Effector memory CD8-positive, alpha-beta T cell (primary cell): ENCODE data around the gene RBM20.
"Not testable (repeated sequence)": the region's sequence is repeated elsewhere in the genome, so short reads cannot be mapped to it uniquely, and the experiment has no call there.

Source experiments
- ATAC-seq: fragments of 150-1000 bp; cut with Tn5 transposase; replicated peaks from 2 replicates; pipeline ENCODE4 v1.10.0; 2021; ENCODE audit warnings: mild to moderate bottlenecking, moderate library complexity
- DNase-seq, 3 experiments: peaks; one replicate each; pipeline ENCODE4 v3.0.0; 2021
- H3K27ac Mint-ChIP-seq, 2 donors: one replicate each; pipeline ENCODE4 v1.8.0; 2022; ENCODE audit warnings: mild to moderate bottlenecking in 2 of 2, mixed read lengths in 2 of 2, moderate library complexity in 2 of 2
- H3K27me3 Mint-ChIP-seq, 2 donors: one replicate each; pipeline ENCODE4 v1.8.0; 2022; ENCODE audit warnings: mixed read lengths in 2 of 2
- H3K36me3 Mint-ChIP-seq: one replicate; pipeline ENCODE4 v1.8.0; 2022; ENCODE audit warnings: mild to moderate bottlenecking, moderate library complexity, mixed read lengths; ENCODE audit not compliant: insufficient read depth
- H3K4me1 Mint-ChIP-seq, 2 donors: one replicate each; pipeline ENCODE4 v1.8.0; 2022; ENCODE audit warnings: low read depth in 2 of 2, mixed read lengths in 2 of 2
- H3K4me3 Mint-ChIP-seq, 2 donors: one replicate each; pipeline ENCODE4 v1.8.0; 2022; ENCODE audit warnings: mild to moderate bottlenecking in 2 of 2, mixed read lengths in 2 of 2, moderate library complexity in 2 of 2
- H3K9me3 Mint-ChIP-seq, 2 donors: one replicate each; pipeline ENCODE4 v1.8.0; 2022; ENCODE audit warnings: mixed read lengths in 2 of 2

RBM20 gene

DNA sequence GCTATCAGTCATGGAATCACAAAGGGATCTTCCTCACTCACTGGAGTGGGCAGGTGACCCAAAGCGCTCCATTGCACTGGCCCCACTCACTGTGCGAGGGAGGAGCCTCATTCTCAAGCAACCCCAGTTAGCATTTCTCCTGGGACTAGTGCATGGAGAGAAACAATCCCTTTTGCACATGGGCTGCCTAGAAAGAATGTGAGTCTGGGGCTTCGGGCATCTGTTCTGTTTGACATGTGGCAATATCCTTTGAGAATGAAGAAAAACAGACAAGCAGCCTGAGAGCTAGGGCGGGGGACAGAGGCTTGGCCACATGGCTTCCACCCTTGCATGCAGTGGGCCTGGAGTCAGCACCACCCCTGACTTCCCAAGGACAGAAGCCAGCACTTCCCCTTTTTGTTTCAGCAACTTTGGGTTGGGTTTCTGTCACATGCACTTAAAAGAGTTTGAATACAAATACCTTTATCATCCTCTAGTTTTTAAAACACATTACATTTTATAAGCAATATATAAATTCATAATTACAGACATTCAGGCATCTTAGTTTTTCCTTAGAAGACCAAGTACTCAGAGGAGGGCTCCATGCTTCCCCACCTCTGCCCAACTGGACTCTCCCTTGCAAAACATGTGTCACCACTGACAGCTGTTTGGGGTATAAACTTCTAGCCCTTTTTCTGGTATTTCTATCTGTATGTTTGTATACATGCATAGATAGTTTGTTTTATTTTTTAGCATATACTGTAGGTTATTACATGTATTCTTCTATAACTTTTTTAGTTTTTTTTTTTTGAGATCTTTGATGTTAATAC, 73.8 kb downstream of the RBM20 start:
- no peaks in the 10 kb centered on the region for H3K9me3 Mint-ChIP-seq
- no peak for ATAC-seq
- H3K4me3 Mint-ChIP-seq: no peak overlapping the region
- no peaks in the 10 kb centered on the region for H3K4me1 Mint-ChIP-seq
- no peak for DNase-seq
- peaks cover 0 to 19% of the 10 kb centered on the region in 2 donors for H3K27me3 Mint-ChIP-seq
- no peaks in the 10 kb centered on the region for H3K36me3 Mint-ChIP-seq
- H3K27ac Mint-ChIP-seq: no peak overlapping the region

DNA sequence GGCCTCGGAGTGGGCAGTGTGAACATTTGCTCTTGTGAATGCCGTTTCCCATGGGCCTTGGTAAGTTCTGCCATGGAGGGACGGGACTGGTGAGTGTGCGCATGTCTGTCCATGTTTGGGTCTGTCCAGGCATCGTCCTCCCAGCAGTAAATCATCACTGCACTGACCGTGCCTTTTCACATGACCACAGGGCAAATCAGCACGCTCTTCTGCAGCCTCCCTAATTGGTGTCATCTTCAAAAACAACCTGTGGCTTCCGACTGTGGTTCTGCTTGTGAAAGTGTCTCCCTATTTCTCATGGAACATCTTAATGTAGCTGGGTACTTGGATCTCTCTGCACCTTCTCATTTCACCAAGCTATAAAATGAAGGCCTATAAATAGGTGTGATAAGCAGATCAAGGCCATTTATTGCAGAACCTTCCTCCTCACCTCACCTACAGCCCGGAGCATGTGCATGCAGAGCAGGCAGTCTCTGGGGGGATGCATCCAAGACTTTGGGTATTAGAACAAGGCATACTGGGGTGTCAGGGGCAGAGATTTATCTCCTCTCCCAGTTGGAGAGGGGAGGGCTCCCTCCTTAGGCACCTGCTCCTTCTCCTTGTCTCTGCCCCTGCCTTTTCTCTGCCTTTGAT, 77.4 kb downstream of the RBM20 start:
- Mint-ChIP-seq H3K9me3 (no peaks in the 10 kb centered on the region), H3K36me3 (no peaks in the 10 kb centered on the region), H3K27ac (no peak overlapping the region), H3K27me3 (peaks cover 0 to 16% of the 10 kb centered on the region in 2 donors), H3K4me3 (no peak overlapping the region), H3K4me1 (peaks cover 5% of the 10 kb centered on the region in 2 donors)
- ATAC-seq (no peak), DNase-seq (no peak)

DNA sequence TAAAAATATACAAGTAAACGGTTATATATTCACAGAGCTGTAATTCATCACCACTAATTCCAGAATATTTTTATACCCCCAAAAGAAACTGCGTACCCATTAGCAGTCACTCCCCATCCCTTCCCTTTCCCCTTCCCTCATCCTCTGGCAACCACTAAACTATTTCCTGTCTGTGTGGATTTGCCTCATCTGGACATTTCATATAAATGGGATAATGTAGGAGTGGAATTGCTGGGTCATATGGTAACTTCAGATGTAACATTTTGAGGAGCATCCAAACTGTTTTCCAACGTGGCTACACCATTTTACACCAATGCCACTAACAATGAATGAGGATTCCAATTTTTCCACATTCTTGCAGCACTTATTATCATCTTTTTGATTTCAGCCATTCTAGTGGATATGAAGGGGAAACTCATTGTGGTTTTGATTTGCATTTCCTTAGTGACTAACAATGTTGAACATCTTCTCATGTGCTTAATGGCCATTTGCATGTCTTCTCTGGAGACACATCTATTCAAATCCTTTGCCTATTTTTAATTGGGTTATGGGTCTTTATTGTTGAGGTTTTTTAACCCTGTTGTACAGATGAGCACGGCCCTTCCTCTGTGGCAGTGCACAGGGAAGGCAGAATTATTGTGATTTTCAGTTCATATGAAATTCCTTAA, 79.2 kb downstream of the RBM20 start:
- Mint-ChIP-seq H3K27ac (no peak overlapping the region), H3K27me3 (peaks cover 0 to 16% of the 10 kb centered on the region in 2 donors)

DNA sequence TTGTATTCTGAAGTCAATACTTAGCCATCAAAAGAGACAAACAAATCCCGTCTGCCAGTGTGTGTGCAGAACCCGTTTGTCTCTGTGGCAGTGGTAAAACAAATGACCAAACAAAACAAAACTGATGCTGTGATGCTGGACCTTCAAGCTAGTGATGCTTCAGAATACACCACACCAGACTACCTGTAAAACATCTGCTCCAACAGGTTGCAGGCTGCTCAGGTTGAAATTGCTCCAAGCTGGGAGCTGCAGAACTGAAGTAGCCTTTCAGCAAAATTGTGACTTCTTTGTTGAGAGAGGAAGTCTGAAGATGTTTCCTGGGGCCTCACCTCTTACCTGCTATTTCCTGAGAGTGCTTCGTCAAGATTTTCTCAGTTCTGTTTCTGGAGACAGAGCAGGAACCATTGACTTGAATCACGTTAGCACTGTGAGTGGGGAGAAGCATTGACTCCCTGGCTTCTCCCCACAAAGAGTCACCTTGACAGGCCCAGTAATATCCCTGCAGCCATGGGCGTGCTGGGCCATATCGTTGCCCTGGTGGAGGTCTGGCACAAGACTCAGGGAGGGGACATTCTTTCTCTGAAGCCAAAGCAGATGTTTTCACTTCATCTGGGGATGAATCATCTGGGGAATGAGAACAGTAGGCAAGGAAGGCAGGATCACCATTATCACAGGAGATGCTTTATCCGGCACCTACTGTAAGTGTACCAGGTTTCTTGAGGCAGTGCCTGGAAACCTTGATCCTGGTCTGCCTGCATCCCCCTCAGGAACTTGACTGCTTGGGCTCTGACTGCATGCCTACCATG, 80.2 kb downstream of the RBM20 start:
- no peak for ATAC-seq
- H3K9me3 Mint-ChIP-seq: no peaks in the 10 kb centered on the region
- no peak for DNase-seq
- no peak overlapping the region for H3K4me3 Mint-ChIP-seq
- H3K27me3 Mint-ChIP-seq: peaks cover 0 to 16% of the 10 kb centered on the region in 2 donors
- peak overlapping the region in 1 of 2 donors; percentile 26 for H3K27ac Mint-ChIP-seq
- peaks cover 5% of the 10 kb centered on the region in 2 donors for H3K4me1 Mint-ChIP-seq
- no peaks in the 10 kb centered on the region for H3K36me3 Mint-ChIP-seq

More for the DNA sequence above, 79.2 kb downstream of the RBM20 start:
- Mint-ChIP-seq H3K9me3 (no peaks in the 10 kb centered on the region), H3K4me1 (peaks cover 5% of the 10 kb centered on the region in 2 donors), H3K36me3 (no peaks in the 10 kb centered on the region), H3K4me3 (no peak overlapping the region)
- no peak for DNase-seq
- no peak for ATAC-seq

DNA sequence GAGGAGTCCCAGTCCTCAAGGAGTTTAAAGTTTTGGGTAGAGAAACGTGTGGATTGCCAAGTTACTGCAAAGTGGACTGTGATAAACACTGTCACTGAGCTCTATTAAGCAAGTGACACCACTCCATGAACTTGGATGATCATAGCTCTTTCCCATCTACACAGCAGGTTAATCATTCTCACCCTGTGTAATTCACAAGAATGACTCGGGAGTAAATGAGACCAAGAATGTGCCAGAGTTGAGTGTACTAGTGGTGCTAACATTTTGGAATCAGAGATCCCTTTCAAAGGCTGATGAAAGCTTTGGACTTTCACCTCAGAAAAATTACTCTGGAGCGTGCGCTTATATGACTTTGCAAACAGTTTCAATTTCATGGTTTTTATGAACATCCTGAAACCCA, 80.8 kb downstream of the RBM20 start:
- no peak for ATAC-seq
- Mint-ChIP-seq H3K36me3 (no peaks in the 10 kb centered on the region), H3K27me3 (peaks cover 0 to 16% of the 10 kb centered on the region in 2 donors), H3K4me1 (peaks cover 5% of the 10 kb centered on the region in 2 donors), H3K27ac (peak overlapping the region in 1 of 2 donors; percentile 7), H3K4me3 (no peak overlapping the region), H3K9me3 (no peaks in the 10 kb centered on the region)
- no peak for DNase-seq

DNA sequence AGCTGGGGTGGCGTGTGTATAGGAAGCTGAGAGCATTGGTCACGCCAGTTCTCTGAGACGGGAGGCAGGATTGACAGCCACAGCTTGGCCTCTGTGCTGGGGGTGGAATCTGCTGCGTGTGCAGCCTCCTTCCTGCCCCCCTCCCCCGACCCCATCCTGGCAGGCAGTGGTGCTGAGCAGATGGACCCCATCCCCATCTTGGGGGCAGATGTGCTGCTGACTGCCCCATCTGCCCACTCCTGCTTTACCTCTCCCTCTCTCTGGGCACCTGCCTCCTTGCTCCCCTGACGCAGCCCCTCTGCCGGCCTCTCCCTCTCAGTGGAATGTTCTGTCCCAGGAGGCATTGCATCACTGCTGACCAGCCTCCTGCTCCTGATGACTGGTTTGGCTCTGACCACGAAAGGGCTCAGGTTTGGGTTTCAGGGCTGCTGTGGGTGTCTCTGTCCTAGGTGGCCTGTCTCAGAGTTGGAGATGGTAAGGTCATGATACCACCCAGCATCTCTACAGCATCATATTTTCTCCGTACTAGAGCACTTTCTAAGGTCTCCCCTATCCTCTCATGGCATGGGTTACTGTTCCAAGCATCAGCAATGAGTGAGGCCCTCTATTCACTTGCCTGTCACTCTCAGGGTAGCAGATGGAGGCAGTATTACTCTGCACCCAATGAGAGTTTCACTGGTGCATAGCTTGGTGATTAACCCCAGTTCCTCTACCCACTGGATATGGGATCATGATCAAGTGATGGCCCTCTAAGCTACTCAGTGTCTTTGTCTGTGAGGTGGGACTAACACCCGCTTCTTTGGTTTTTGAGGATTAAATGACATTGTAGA, 81.9 kb downstream of the RBM20 start:
- Mint-ChIP-seq H3K4me1 (peaks cover 5% of the 10 kb centered on the region in 2 donors), H3K36me3 (no peaks in the 10 kb centered on the region), H3K4me3 (no peak overlapping the region), H3K27me3 (peaks cover 0 to 12% of the 10 kb centered on the region in 2 donors), H3K9me3 (no peaks in the 10 kb centered on the region), H3K27ac (peak overlapping the region; percentile 15 to 42)
- ATAC-seq (no peak), DNase-seq (no peak)

DNA sequence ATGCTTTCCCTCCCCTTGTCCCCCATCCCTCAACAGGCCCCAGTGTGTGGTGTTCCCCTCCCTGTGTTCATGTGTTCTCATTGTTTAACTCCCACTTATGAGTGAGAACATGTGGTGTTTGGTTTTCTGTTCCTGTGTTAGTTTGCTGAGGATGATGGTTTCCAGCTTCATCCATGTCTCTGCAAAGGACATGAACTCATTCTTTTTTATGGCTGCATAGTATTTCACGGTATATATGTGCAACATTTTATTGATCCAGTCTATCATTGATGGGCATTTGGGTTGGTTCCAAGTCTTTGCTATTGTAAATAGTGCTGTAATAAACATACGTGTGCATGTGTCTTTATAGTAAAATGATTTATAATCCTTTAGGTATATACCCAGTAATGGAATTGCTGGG, 83.6 kb downstream of the RBM20 start:
- DNase-seq, H3K27ac Mint-ChIP-seq, ATAC-seq, H3K9me3 Mint-ChIP-seq, H3K4me1 Mint-ChIP-seq, H3K36me3 Mint-ChIP-seq, H3K4me3 Mint-ChIP-seq: not testable (repeated sequence)
- H3K27me3 Mint-ChIP-seq: peaks cover 13 to 23% of the 10 kb centered on the region in 2 donors

DNA sequence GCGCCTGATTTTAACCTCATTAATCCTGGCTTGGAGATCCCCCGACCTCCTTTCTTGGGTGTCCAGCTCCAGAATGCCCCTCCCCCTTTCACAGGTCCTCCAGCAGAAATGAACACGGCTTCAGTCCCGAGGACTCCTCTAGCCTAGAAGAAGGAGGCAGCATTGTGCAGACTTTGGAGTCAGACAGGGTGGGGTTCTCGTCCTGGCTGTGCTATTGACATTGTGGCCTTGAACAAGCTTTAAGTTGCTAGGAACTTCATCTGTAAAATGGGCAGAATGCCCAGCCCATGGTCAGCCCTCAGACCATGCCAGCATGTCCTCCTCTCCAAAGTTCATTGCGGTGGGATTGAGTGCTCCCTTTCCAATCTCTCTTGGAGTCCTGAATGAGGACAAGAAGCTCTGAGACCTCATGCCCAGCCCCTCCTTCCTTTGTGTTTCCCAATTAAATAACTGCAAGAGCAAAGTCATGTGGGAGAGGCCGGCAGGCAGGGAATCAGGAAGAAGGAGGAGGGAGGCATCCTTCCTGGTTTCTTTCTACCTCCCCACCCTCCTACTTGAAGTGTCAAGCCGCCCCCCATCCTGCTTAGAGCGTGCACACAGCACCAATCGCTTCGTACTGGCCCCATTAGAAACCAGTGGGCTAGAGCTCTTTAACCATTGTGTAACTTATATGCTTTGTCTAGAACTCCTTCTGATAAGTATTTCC, 86.4 kb downstream of the RBM20 start:
- H3K4me3 Mint-ChIP-seq: no peak overlapping the region
- H3K27me3 Mint-ChIP-seq: peaks cover 36 to 50% of the 10 kb centered on the region in 2 donors
- no peaks in the 10 kb centered on the region for H3K36me3 Mint-ChIP-seq
- no peak for ATAC-seq
- H3K27ac Mint-ChIP-seq: no peak overlapping the region
- peaks cover 7 to 12% of the 10 kb centered on the region in 2 donors for H3K4me1 Mint-ChIP-seq
- H3K9me3 Mint-ChIP-seq: no peaks in the 10 kb centered on the region
- DNase-seq: no peak

DNA sequence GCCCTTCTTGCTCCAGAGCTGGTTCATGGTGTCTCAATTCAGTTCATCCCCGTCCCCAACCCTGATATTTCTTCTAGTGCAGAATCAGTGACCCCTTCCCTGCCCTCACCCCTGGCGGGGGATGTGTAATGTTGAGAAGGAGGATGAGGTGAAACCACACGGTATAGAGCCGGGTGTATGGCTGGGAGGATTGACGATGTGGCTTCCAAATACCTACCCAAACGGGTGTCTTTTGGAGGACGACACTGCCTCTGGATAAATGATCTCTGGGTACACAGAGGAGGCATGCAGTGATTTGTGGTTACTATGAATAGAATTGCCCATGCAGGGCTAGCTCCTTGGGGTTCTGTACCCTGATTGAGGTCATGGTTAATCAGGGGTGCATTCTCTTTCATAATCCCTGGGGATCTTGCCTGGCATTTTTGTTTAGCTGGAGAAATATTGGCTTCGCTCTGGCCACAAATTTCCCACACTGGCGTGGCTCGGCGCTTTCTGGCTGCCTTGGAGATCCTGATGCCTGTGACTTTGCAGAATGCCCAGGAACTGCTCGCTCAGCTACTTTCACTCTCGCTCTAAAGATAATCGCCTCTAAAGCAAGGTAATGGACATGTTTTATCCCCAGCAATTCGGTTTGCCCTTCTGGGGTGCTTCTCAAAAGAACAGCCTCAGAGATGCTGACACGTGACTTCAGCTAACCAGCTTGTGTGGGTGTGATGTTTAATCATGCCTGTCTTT, 89.2 kb downstream of the RBM20 start:
- no peaks in the 10 kb centered on the region for H3K36me3 Mint-ChIP-seq
- ATAC-seq: no peak
- H3K9me3 Mint-ChIP-seq: no peaks in the 10 kb centered on the region
- H3K27me3 Mint-ChIP-seq: peaks cover 45 to 75% of the 10 kb centered on the region in 2 donors
- peak overlapping the region in 1 of 2 donors; percentile 39 for H3K4me3 Mint-ChIP-seq
- no peak for DNase-seq
- H3K4me1 Mint-ChIP-seq: peaks cover 7 to 12% of the 10 kb centered on the region in 2 donors
- no peak overlapping the region for H3K27ac Mint-ChIP-seq

DNA sequence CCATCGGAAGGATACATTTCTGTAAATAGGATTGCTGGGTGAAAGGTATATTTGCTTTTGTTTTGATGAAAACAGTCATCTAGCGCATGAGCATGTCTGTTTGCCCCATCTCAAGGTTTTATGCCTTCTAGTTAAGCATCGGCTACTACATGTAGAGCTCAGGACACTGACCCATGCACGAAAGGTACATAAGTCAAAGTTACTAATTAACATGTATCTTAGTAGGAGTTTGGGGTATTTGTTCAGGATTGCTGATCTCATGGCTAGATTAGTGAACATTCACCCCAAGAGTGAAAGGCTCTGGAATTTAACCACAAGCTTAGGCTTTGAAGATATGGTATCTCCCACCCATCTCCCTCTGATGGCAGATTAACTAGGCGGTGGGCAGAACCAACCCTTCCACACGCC, 91.5 kb downstream of the RBM20 start:
- no peak overlapping the region for H3K27ac Mint-ChIP-seq
- peaks cover 15 to 17% of the 10 kb centered on the region in 2 donors for H3K4me1 Mint-ChIP-seq
- DNase-seq (no peak), ATAC-seq (no peak)
- no peaks in the 10 kb centered on the region for H3K36me3 Mint-ChIP-seq
- H3K9me3 Mint-ChIP-seq: no peaks in the 10 kb centered on the region
- no peak overlapping the region for H3K4me3 Mint-ChIP-seq
- H3K27me3 Mint-ChIP-seq: peaks cover 45 to 74% of the 10 kb centered on the region in 2 donors

DNA sequence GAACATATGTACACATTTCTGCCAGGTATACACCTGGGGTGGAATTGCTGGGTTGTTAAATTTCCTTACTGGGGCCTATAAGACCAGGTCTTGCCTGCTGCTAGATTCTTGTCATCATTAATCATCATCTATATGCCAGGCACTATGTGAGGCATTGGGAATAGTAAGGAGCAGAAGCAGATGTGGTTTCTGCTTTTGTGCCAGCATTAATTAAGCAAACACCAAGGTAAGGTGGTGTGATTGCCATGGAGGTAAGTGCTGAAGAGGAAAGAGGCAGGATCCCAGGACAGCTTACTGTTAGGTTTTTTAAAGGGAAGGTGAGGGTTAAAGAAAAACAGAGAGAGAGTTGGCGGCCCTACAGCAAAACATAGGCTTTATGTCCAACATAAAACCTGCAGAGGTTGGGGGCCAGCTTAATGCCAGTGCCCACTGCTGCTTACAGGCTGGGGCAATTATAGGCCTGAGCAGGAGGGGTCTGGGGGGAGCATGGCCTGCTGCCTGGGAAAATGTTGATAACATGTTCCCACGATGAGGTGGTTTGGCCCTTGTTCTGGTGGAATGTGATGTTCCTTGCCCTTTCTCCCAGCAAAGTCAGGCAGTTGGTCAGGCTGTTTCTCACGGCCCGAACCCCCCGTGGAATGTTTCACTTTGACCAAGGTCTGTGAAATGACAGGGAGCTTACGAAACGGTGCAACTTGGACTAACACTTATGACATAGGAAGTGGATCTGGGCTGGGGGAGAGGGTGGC, 93.9 kb downstream of the RBM20 start:
- H3K27me3 Mint-ChIP-seq: peaks cover 38 to 60% of the 10 kb centered on the region in 2 donors
- H3K9me3 Mint-ChIP-seq: no peaks in the 10 kb centered on the region
- H3K27ac Mint-ChIP-seq: no peak overlapping the region
- H3K4me1 Mint-ChIP-seq: peaks cover 20 to 22% of the 10 kb centered on the region in 2 donors
- no peaks in the 10 kb centered on the region for H3K36me3 Mint-ChIP-seq
- no peak for ATAC-seq
- no peak overlapping the region for H3K4me3 Mint-ChIP-seq
- DNase-seq: no peak
